Mucosa of rectum (tissue), 2 donors: ENCODE data around the gene MID1.

Experiments
- H3K27ac ChIP-seq, 2 donors: one replicate each; pipeline ENCODE4 v1.7.0; 2013; ENCODE audit warnings: inconsistent platforms in 2 of 2, low read depth in 2 of 2, low read length in 2 of 2
- H3K27me3 ChIP-seq, 2 donors: one replicate each; pipeline ENCODE4 v1.7.0; 2013; ENCODE audit warnings: low read length in 2 of 2; ENCODE audit not compliant: control insufficient read depth in 2 of 2, insufficient read depth in 2 of 2
- H3K36me3 ChIP-seq, 2 donors: one replicate each; pipeline ENCODE4 v1.7.0; 2013; ENCODE audit warnings: low read length in 2 of 2; ENCODE audit not compliant: control insufficient read depth in 2 of 2, insufficient read depth in 2 of 2
- H3K4me1 ChIP-seq, 2 donors: one replicate each; pipeline ENCODE4 v1.7.0; 2013; ENCODE audit warnings: low read length in 2 of 2, mild to moderate bottlenecking in 1 of 2; ENCODE audit not compliant: control insufficient read depth in 2 of 2, insufficient read depth in 2 of 2
- H3K4me3 ChIP-seq, 2 donors: one replicate each; pipeline ENCODE4 v1.7.0; 2013; ENCODE audit warnings: low read length in 2 of 2
- H3K9ac ChIP-seq, 2 donors: one replicate each; pipeline ENCODE4 v1.7.0; 2013; ENCODE audit warnings: low read length in 2 of 2, low read depth in 1 of 2, mild to moderate bottlenecking in 1 of 2
- H3K9me3 ChIP-seq, 2 donors: one replicate each; pipeline ENCODE4 v1.7.0; 2013; ENCODE audit warnings: low read length in 2 of 2; ENCODE audit not compliant: control insufficient read depth in 2 of 2
- donor health status: healthy.
- donor health status: Normal muscosa, but diverticular disease.

MID1 gene

GRCh38 chrX:10427249-10427648 is 193.1 kb downstream of the MID1 start:
- Histone ChIP-seq H3K27me3 (no peaks in the 10 kb centered on the region), H3K36me3 (no peaks in the 10 kb centered on the region), H3K9ac (no peak overlapping the region), H3K9me3 (no peaks in the 10 kb centered on the region), H3K4me3 (no peak overlapping the region), H3K27ac (no peak overlapping the region), H3K4me1 (no peaks in the 10 kb centered on the region)

DNA sequence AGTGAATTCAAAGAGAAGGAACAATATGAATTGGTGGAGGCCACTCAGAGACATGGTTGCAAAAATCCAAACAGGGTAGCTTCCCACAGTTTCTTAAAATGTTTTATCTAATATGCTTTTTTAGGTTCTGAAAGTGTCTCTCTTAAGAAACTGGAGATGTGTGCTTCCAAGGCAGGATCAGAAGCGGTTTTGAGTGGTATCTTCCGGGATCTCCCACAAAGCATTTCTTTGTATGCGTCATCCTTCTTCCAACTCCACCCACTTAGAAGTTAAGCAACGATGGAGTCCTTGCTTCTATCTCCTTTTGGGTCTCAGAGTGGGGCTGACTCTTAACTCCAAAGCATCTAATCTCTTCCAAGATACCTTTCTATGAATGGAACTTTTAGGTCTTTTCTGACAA is 196.7 kb downstream of the MID1 start:
- Histone ChIP-seq H3K9me3 (no peaks in the 10 kb centered on the region), H3K36me3 (no peaks in the 10 kb centered on the region), H3K4me1 (no peaks in the 10 kb centered on the region), H3K9ac (no peak overlapping the region), H3K27me3 (no peaks in the 10 kb centered on the region), H3K4me3 (no peak overlapping the region), H3K27ac (no peak overlapping the region)

GRCh38 chrX:10420134-10420533 is 200.3 kb downstream of the MID1 start:
- H3K27ac ChIP-seq: no peak overlapping the region
- no peak overlapping the region for H3K4me3 ChIP-seq
- H3K27me3 ChIP-seq: no peaks in the 10 kb centered on the region
- H3K9ac ChIP-seq: no peak overlapping the region
- H3K4me1 ChIP-seq: no peaks in the 10 kb centered on the region
- H3K9me3 ChIP-seq: no peaks in the 10 kb centered on the region
- H3K36me3 ChIP-seq: no peaks in the 10 kb centered on the region

DNA sequence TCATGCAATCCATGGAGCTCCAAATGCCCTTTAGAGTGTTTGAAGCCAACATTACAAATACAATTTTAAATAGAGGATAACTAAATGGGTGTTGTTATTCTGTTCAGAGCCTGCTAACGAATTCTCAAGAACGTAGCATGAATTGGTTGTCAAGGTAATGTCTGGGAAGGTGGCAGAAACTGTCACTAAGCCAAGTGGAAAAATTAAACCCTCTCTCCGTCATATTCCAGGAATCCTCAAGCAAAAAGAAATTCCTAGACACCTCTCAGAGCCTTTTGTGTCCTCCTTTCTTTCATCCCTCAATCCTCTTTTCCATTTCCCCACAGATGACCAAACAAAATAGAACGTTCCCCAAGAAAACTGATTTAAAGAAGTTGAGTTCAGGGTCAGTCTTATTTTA is 204.0 kb downstream of the MID1 start:
- no peak overlapping the region for H3K4me3 ChIP-seq
- no peaks in the 10 kb centered on the region for H3K9me3 ChIP-seq
- H3K36me3 ChIP-seq: no peaks in the 10 kb centered on the region
- no peak overlapping the region for H3K9ac ChIP-seq
- H3K4me1 ChIP-seq: no peaks in the 10 kb centered on the region
- no peak overlapping the region for H3K27ac ChIP-seq
- H3K27me3 ChIP-seq: no peaks in the 10 kb centered on the region

- Histone ChIP-seq H3K36me3 (no peaks in the 10 kb centered on the region), H3K9ac (no peak overlapping the region), H3K9me3 (no peaks in the 10 kb centered on the region), H3K27ac (no peak overlapping the region), H3K4me1 (no peaks in the 10 kb centered on the region), H3K4me3 (no peak overlapping the region), H3K27me3 (no peaks in the 10 kb centered on the region)
Measured at GRCh38 chrX:10415306-10416001, 204.9 kb downstream of the MID1 start.

GRCh38 chrX:10414862-10415261 is 205.5 kb downstream of the MID1 start:
- Histone ChIP-seq H3K27ac (no peak overlapping the region), H3K4me3 (no peak overlapping the region), H3K9ac (no peak overlapping the region), H3K27me3 (no peaks in the 10 kb centered on the region), H3K4me1 (no peaks in the 10 kb centered on the region), H3K36me3 (no peaks in the 10 kb centered on the region), H3K9me3 (no peaks in the 10 kb centered on the region)

DNA sequence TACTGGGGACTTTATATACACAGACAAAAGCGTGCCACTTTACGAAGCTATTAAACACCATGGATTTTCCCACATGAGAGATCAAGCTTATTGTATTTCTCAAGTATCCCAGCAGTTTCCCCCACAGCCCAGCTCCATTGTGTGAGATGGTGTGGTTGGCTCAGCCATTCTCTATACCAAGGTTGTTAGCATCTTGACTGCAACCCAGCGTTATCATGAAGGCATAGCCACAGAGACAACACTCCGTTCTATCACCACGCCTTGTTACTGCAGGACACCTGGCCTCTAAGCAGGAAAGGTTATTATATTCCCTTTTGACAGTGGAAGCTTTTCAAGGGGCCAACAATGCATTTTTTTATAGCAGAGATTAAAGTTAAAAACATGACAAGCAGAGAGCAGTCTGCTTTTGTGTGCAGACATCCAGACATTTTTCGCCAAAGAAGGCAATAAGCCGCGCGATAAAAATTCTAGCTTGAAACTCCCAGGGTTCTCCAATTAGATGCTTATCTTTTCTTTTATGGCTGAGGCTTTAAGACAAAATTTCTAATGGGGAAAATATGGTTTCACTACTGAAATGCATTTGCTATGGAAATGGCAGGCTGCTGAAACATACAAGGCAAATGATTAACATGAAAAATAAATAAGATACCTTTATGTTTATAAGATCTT is 206.1 kb downstream of the MID1 start:
- Histone ChIP-seq H3K27ac (no peak overlapping the region), H3K9ac (no peak overlapping the region), H3K4me1 (no peaks in the 10 kb centered on the region), H3K9me3 (no peaks in the 10 kb centered on the region), H3K36me3 (no peaks in the 10 kb centered on the region), H3K27me3 (no peaks in the 10 kb centered on the region), H3K4me3 (no peak overlapping the region)

- Histone ChIP-seq H3K4me1 (no peaks in the 10 kb centered on the region), H3K9me3 (no peaks in the 10 kb centered on the region), H3K27me3 (no peaks in the 10 kb centered on the region), H3K36me3 (no peaks in the 10 kb centered on the region), H3K4me3 (no peak overlapping the region), H3K9ac (no peak overlapping the region), H3K27ac (no peak overlapping the region)
Measured at GRCh38 chrX:10404436-10404835, 215.9 kb downstream of the MID1 start.

- Histone ChIP-seq H3K4me1 (no peaks in the 10 kb centered on the region), H3K27me3 (no peaks in the 10 kb centered on the region), H3K27ac (no peak overlapping the region), H3K9ac (no peak overlapping the region), H3K9me3 (no peaks in the 10 kb centered on the region), H3K4me3 (no peak overlapping the region), H3K36me3 (no peaks in the 10 kb centered on the region)
Measured at GRCh38 chrX:10401239-10401638, 219.1 kb downstream of the MID1 start.

DNA sequence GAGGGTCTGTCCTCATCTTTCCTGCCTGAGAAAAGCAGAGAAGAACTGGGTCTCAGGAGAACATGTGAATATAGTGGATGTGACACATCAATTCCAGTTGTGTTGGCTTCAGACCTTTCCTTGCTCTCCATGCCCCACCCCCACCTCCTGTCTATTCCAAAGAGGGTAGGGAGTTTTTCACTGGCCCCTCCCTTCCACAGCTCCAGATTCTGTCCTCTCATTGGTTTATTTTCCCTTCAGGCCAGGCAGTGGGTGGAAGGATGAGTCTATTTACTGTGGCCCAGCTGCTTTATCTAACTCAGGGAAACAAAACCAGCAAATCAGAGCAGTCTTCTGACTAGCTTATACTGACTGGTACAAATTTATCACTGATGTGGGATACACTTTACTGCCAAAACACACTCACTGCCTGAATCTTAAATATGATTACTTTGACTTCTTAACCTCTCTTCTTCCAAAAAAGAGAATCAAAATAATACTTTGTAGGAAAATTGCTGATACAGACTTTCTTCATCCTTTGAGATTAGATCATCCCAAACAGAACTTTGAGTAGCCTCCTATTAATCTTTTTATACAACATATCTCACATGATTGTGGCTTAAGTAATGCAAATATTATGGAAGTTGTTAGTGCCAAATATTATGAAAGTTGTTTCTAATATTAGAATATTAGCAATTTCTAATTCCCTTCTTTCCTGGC is 221.2 kb downstream of the MID1 start:
- Histone ChIP-seq H3K4me1 (no peaks in the 10 kb centered on the region), H3K9me3 (no peaks in the 10 kb centered on the region), H3K27me3 (no peaks in the 10 kb centered on the region), H3K9ac (no peak overlapping the region), H3K27ac (no peak overlapping the region), H3K4me3 (no peak overlapping the region), H3K36me3 (no peaks in the 10 kb centered on the region)
